Natural killer cell (primary cell): Measurements from ENCODE around the gene BMP10. TPM values are rescaled to one million over a fixed set of nuclear protein-coding genes. Genes with fewer than 3 reads are reported as not detected.

Source experiments
- ATAC-seq, 3 donors: fragments of 150-1000 bp in 2 of 3; fragments of 200-7000 bp in 1 of 3; cut with Tn5 transposase; 1 replicate in 1 of 3; 2 replicates in 2 of 3; pipeline ENCODE4 v1.10.0; 2021; ENCODE audit warnings: mild to moderate bottlenecking in 2 of 3, moderate library complexity in 2 of 3
- DNase-seq, 2 donors: peaks; one replicate each; pipeline versions ENCODE4 v3.0.0 to v3.0.0-alpha.2; 2013 to 2021; ENCODE audit warnings: mixed read lengths in 1 of 2
- H3K27ac ChIP-seq: one replicate; pipeline ENCODE4 v1.5.1; 2013; ENCODE audit warnings: mild to moderate bottlenecking, low read length
- H3K27me3 ChIP-seq: one replicate; pipeline ENCODE4 v1.6.1; 2013; ENCODE audit warnings: low read length; ENCODE audit not compliant: control insufficient read depth, insufficient read depth
- H3K36me3 ChIP-seq: one replicate; pipeline ENCODE4 v1.6.1; 2013; ENCODE audit warnings: low read length; ENCODE audit not compliant: control insufficient read depth, insufficient read depth
- H3K4me1 ChIP-seq: one replicate; pipeline ENCODE4 v1.6.1; 2013; ENCODE audit warnings: low read length; ENCODE audit not compliant: control insufficient read depth, insufficient read depth
- H3K4me3 ChIP-seq: one replicate; pipeline ENCODE4 v1.5.1; 2013; ENCODE audit warnings: low read length
- H3K9me3 ChIP-seq: one replicate; pipeline ENCODE4 v1.6.1; 2013; ENCODE audit warnings: low read length; ENCODE audit not compliant: control insufficient read depth, insufficient read depth
- H3K27ac Mint-ChIP-seq, 2 donors: one replicate each; pipeline ENCODE4 v1.8.0; 2022; ENCODE audit warnings: mild to moderate bottlenecking in 2 of 2, mixed read lengths in 2 of 2, moderate library complexity in 1 of 2
- H3K27me3 Mint-ChIP-seq, 2 donors: one replicate each; pipeline ENCODE4 v1.8.0; 2022; ENCODE audit warnings: low read depth in 2 of 2, mixed read lengths in 2 of 2
- H3K36me3 Mint-ChIP-seq: one replicate; pipeline ENCODE4 v1.8.0; 2022; ENCODE audit warnings: mixed read lengths
- H3K4me1 Mint-ChIP-seq, 2 donors: one replicate each; pipeline ENCODE4 v1.8.0; 2022; ENCODE audit warnings: mixed read lengths in 2 of 2
- H3K4me3 Mint-ChIP-seq: one replicate; pipeline ENCODE4 v1.8.0; 2022; ENCODE audit warnings: mild to moderate bottlenecking, moderate library complexity, mixed read lengths
- H3K9me3 Mint-ChIP-seq, 2 donors: one replicate each; pipeline ENCODE4 v1.8.0; 2022; ENCODE audit warnings: mixed read lengths in 2 of 2
- CTCF ChIP-seq: fragments of 200-600 bp; IDR thresholded peaks from one replicate; pipeline ENCODE4 v1.8.0; 2022; ENCODE audit warnings: antibody characterized with exemption
- WGBS: methylation state at CpG from one replicate; pipeline ENCODE4 v1.1.7; 2013; ENCODE audit warnings: missing lambda C conversion rate; ENCODE audit not compliant: insufficient coverage; 5-methylcytosine and 5-hydroxymethylcytosine counted together
- intact Hi-C: fragments of 100-400 bp; cut with micrococcal nuclease; formaldehyde crosslinking; loops from one replicate; pipeline ENCODE4 v1.14.2; 2022
- total RNA-seq, 4 donors: library from RNA; stranded (reverse); fragments of 120-200 nt in 1 of 4; gene quantifications; one replicate each; pipeline versions ENCODE4 v1.2.3 to v1.2.4, GENCODE V29; 2013 to 2022

BMP10 gene
- total RNA-seq, 3 donors from 2014 or later (not counting 1 experiment from before 2014, with no cell fraction given), result not detected

GRCh38 chr2:68911246-68911645, 40.0 kb upstream of the BMP10 start:
- H3K9me3 ChIP-seq, result no peaks in the 10 kb centered on the region
- H3K27me3 Mint-ChIP-seq, result no peaks in the 10 kb centered on the region
- DNase-seq (no peak), ATAC-seq (no peak)
- no peaks in the 10 kb centered on the region for H3K9me3 Mint-ChIP-seq
- intact Hi-C loops, result loop anchor here (10.0 kb wide), 1 partner anchor 306 kb away; no protein-coding TSS in a partner anchor
- H3K27me3 ChIP-seq, result no peaks in the 10 kb centered on the region
- H3K4me3 ChIP-seq, result no peak overlapping the region
- no peaks in the 10 kb centered on the region for H3K36me3 ChIP-seq
- no peak overlapping the region for H3K4me3 Mint-ChIP-seq
- no peak overlapping the region for H3K27ac ChIP-seq
- 76% methylated on average over 4 of the region's 4 CpGs for WGBS
- no peak for TF ChIP-seq CTCF
- peaks cover 25% of the 10 kb centered on the region in 2 donors for H3K4me1 Mint-ChIP-seq
- peaks cover 43% of the 10 kb centered on the region for H3K4me1 ChIP-seq
- H3K36me3 Mint-ChIP-seq, result no peaks in the 10 kb centered on the region
- H3K27ac Mint-ChIP-seq, result no peak overlapping the region

GRCh38 chr2:68909793-68910674, 38.8 kb upstream of the BMP10 start:
- Histone ChIP-seq H3K9me3 (no peaks in the 10 kb centered on the region), H3K27me3 (no peaks in the 10 kb centered on the region), H3K4me3 (no peak overlapping the region), H3K36me3 (no peaks in the 10 kb centered on the region), H3K27ac (no peak overlapping the region), H3K4me1 (peaks cover 43% of the 10 kb centered on the region)
- Mint-ChIP-seq H3K4me3 (peak overlapping the region; percentile 59), H3K27me3 (no peaks in the 10 kb centered on the region), H3K4me1 (peaks cover 25% of the 10 kb centered on the region in 2 donors), H3K27ac (peak overlapping the region; percentile 1 to 3), H3K36me3 (no peaks in the 10 kb centered on the region), H3K9me3 (no peaks in the 10 kb centered on the region)
- peak; percentile 88 for TF ChIP-seq CTCF
- intact Hi-C loops, result loop anchor here (2.0 to 10.0 kb wide), 5 partner anchors 77 to 443 kb away; partner anchors contain the start of genes APLF and FBXO48
- ATAC-seq, result peak; percentile 38 to 55 (median 43)
- 100% methylated on average over 1 of the region's 3 CpGs for WGBS
- DNase-seq, result peak; percentile 47 to 85

GRCh38 chr2:68908392-68908970, 37.3 kb upstream of the BMP10 start:
- no peaks in the 10 kb centered on the region for H3K9me3 ChIP-seq
- Mint-ChIP-seq H3K27ac (peak overlapping the region; percentile 75 to 83), H3K4me3 (peak overlapping the region; percentile 66), H3K27me3 (peaks cover 7 to 14% of the 10 kb centered on the region in 2 donors), H3K9me3 (no peaks in the 10 kb centered on the region), H3K36me3 (no peaks in the 10 kb centered on the region), H3K4me1 (peaks cover 25% of the 10 kb centered on the region in 2 donors)
- DNase-seq (peak; percentile 73 to 92), ATAC-seq (peak; percentile 91 to 96 (median 94))
- H3K4me3 ChIP-seq, result no peak overlapping the region
- no peaks in the 10 kb centered on the region for H3K36me3 ChIP-seq
- intact Hi-C loops, result loop anchor here (1.0 to 5.0 kb wide), 5 partner anchors 76 to 441 kb away; partner anchors contain the start of genes APLF and FBXO48
- TF ChIP-seq CTCF, result no peak
- peak overlapping the region; percentile 49 for H3K27ac ChIP-seq
- 5% methylated on average over 5 of the region's 5 CpGs for WGBS
- H3K27me3 ChIP-seq, result no peaks in the 10 kb centered on the region
- H3K4me1 ChIP-seq, result peaks cover 43% of the 10 kb centered on the region
